HCT116 (cell line): ENCODE results near the gene KRT79. TPM values are rescaled to one million over a fixed set of nuclear protein-coding genes. Genes with fewer than 3 reads are reported as not detected.

Experiments
- ATAC-seq: fragments of 200-7000 bp; cut with Tn5 transposase; 2 replicates; pipeline ENCODE4 v1.9.1; 2020; ENCODE audit warnings: mild to moderate bottlenecking, moderate library complexity
- BruUV-seq: library from RNA; stranded (reverse); fragments of 400-500 nt; replicated peaks from 2 replicates; lab custom pipeline; 2021; lab: Mats Ljungman, UMichigan
- CTCF ChIA-PET: fragments of 300-600 bp; sonication (Branson Sonifier 250); formaldehyde crosslinking; loops from one replicate; lab custom pipeline; 2021; ENCODE audit warnings: antibody characterized with exemption; lab: Charles Lee
- POLR2A ChIA-PET: fragments of 300-600, 350-600 bp; sonication (Branson Sonifier 250); formaldehyde crosslinking; loops from one replicate; lab custom pipeline; 2021; ENCODE audit warnings: antibody characterized with exemption; lab: Charles Lee
- RAD21 ChIA-PET, 2 experiments: fragments of 300-600 bp; sonication (Branson Sonifier 250); formaldehyde crosslinking; loops; one replicate each; lab custom pipeline; 2023; ENCODE audit warnings: low total read pairs in 2 of 2; ENCODE audit not compliant: uncharacterized antibody in 2 of 2, unreplicated experiment in 2 of 2, low non-redundant PET in 1 of 2; lab: Charles Lee
- DNase-seq: peaks from one replicate; pipeline ENCODE4 v3.0.0-alpha.2; 2010; ENCODE audit warnings: low read depth, low spot score
- H2AFZ ChIP-seq: fragments of 200-600 bp; shearing (Covaris generic), sonication (generic); 2 replicates; pipeline ENCODE4 v1.6.1; 2017; ENCODE audit warnings: low read depth, mixed run types, mixed read lengths, antibody characterized with exemption, low read length; ENCODE audit not compliant: poor library complexity, severe bottlenecking
- H3K27ac ChIP-seq: 2 replicates; pipeline ENCODE4 v1.5.1; 2012; ENCODE audit warnings: low read depth, low read length
- H3K27me3 ChIP-seq: fragments of 200-600 bp; sonication (generic); 2 replicates; pipeline ENCODE4 v1.6.1; 2016; ENCODE audit warnings: mixed run types, low read length, mixed read lengths; ENCODE audit not compliant: insufficient read depth
- H3K36me3 ChIP-seq, 2 experiments: fragments of 200-500 bp in 1 of 2; fragments of 200-600 bp in 1 of 2; sonication (Bioruptor generic) in 1 of 2; sonication (generic) in 1 of 2; 2 replicates each; pipeline versions ENCODE4 v1.5.1 to v1.6.1; 2014 to 2016; ENCODE audit warnings: low read length in 2 of 2, inconsistent platforms in 1 of 2, mixed read lengths in 1 of 2, mixed run types in 1 of 2; ENCODE audit not compliant: insufficient read depth in 2 of 2, control insufficient read depth in 1 of 2
- H3K4me1 ChIP-seq, 2 experiments: fragments of 200-600 bp in 1 of 2; sonication (generic) in 1 of 2; 2 replicates each; pipeline versions ENCODE4 v1.5.1 to v1.6.1; 2012 to 2017; ENCODE audit warnings: low read length in 2 of 2, inconsistent platforms in 1 of 2, mild to moderate bottlenecking in 1 of 2, mixed read lengths in 1 of 2, mixed run types in 1 of 2, moderate library complexity in 1 of 2; ENCODE audit not compliant: insufficient read depth in 2 of 2, control insufficient read depth in 1 of 2
- H3K4me2 ChIP-seq: fragments of 200-600 bp; sonication (generic); 2 replicates; pipeline ENCODE4 v1.6.1; 2017; ENCODE audit warnings: mixed run types, low read length, mixed read lengths
- H3K4me3 ChIP-seq, 2 experiments: fragments of 200-600 bp in 1 of 2; sonication (generic) in 1 of 2; replicated peaks in 1 of 2; 2 replicates each; pipeline ENCODE4 v1.5.1; 2011 to 2016; ENCODE audit warnings: low read length in 2 of 2, control low read depth in 1 of 2, low read depth in 1 of 2, mild to moderate bottlenecking in 1 of 2, mixed read lengths in 1 of 2, mixed run types in 1 of 2
- H3K79me2 ChIP-seq: fragments of 200-600 bp; sonication (generic); 2 replicates; pipeline ENCODE4 v1.6.1; 2017; ENCODE audit warnings: mild to moderate bottlenecking, mixed run types, low read length, moderate library complexity, mixed read lengths; ENCODE audit not compliant: insufficient read depth
- H3K9ac ChIP-seq: fragments of 200-600 bp; sonication (generic); 2 replicates; pipeline ENCODE4 v1.6.1; 2016; ENCODE audit warnings: low read length, mixed read lengths
- H3K9me2 ChIP-seq: fragments of 200-600 bp; sonication (generic), shearing (Covaris generic); 2 replicates; pipeline ENCODE4 v1.6.1; 2017; ENCODE audit warnings: mixed run types, mild to moderate bottlenecking, moderate library complexity; ENCODE audit not compliant: insufficient read depth
- H3K9me3 ChIP-seq, 2 experiments: fragments of 200-500 bp in 1 of 2; fragments of 200-600 bp in 1 of 2; sonication (Bioruptor generic) in 1 of 2; sonication (generic) in 1 of 2; 2 replicates each; pipeline ENCODE4 v1.6.1; 2014 to 2017; ENCODE audit warnings: low read length in 2 of 2, mixed read lengths in 2 of 2, inconsistent platforms in 1 of 2, low read depth in 1 of 2, mild to moderate bottlenecking in 1 of 2, mixed run types in 1 of 2, moderate library complexity in 1 of 2; ENCODE audit not compliant: control insufficient read depth in 1 of 2, insufficient read depth in 1 of 2
- H4K20me1 ChIP-seq: fragments of 200-600 bp; sonication (generic), shearing (Covaris generic); 2 replicates; pipeline ENCODE4 v1.6.1; 2017; ENCODE audit warnings: mixed run types, mild to moderate bottlenecking, moderate library complexity; ENCODE audit not compliant: insufficient read depth
- ATF3 ChIP-seq: IDR thresholded peaks from 2 replicates; pipeline ENCODE4 v1.6.1; 2012
- CBX3 ChIP-seq: IDR thresholded peaks from 2 replicates; pipeline ENCODE4 v1.6.1; 2012; ENCODE audit warnings: low read depth
- CTCF ChIP-seq, 3 experiments: fragments of 200-600 bp in 1 of 3; sonication (generic) in 1 of 3; IDR thresholded peaks in 2 of 3; conservative IDR thresholded peaks in 1 of 3; 2 replicates each; pipeline ENCODE4 v1.5.1; 2012 to 2017; ENCODE audit warnings: low read depth in 2 of 3, low read length in 2 of 3, antibody characterized with exemption in 1 of 3, borderline replicate concordance in 1 of 3, control low read depth in 1 of 3, mild to moderate bottlenecking in 1 of 3, mixed read lengths in 1 of 3, mixed run types in 1 of 3, moderate library complexity in 1 of 3; ENCODE audit not compliant: insufficient read depth in 1 of 3
- EGR1 ChIP-seq: IDR thresholded peaks from 2 replicates; pipeline ENCODE4 v1.6.1; 2012; ENCODE audit warnings: low read depth
- ELF1 ChIP-seq: IDR thresholded peaks from 2 replicates; pipeline ENCODE4 v1.6.1; 2012; ENCODE audit warnings: low read depth, borderline replicate concordance
- EZH2 ChIP-seq: fragments of 200-600 bp; sonication (generic); IDR thresholded peaks from 2 replicates; pipeline ENCODE4 v1.6.1; 2017; ENCODE audit warnings: antibody characterized with exemption, mixed run types
- FOSL1 ChIP-seq: IDR thresholded peaks from 2 replicates; pipeline ENCODE4 v1.6.1; 2012; ENCODE audit warnings: low read depth
- POLR2A ChIP-seq: IDR thresholded peaks from 2 replicates; pipeline ENCODE4 v1.7.0; 2011; ENCODE audit warnings: borderline replicate concordance; ENCODE audit not compliant: insufficient read depth, insufficient read length; ENCODE audit errors: extremely low read depth
- RAD21 ChIP-seq: IDR thresholded peaks from 2 replicates; pipeline ENCODE4 v1.6.1; 2012; ENCODE audit warnings: low read depth, mild to moderate bottlenecking
- SP1 ChIP-seq: IDR thresholded peaks from 2 replicates; pipeline ENCODE4 v1.6.1; 2012; ENCODE audit warnings: low read depth
- SRF ChIP-seq: IDR thresholded peaks from 2 replicates; pipeline ENCODE4 v1.6.1; 2012; ENCODE audit warnings: low read depth
- TCF7L2 ChIP-seq: IDR thresholded peaks from 2 replicates; pipeline ENCODE4 v1.7.0; 2011; ENCODE audit warnings: borderline replicate concordance, inconsistent platforms; ENCODE audit not compliant: insufficient read depth, insufficient read length; ENCODE audit errors: extremely low read depth
- YY1 ChIP-seq: IDR thresholded peaks from 2 replicates; pipeline ENCODE4 v1.6.1; 2011; ENCODE audit warnings: low read length, low read depth, moderate library complexity, mild to moderate bottlenecking; ENCODE audit not compliant: insufficient replicate concordance; ENCODE audit errors: extremely low read depth
- intact Hi-C: fragments of 100-400 bp; cut with micrococcal nuclease; formaldehyde crosslinking; loops from 2 replicates; pipeline ENCODE4 v1.10.0; 2022
- total RNA-seq: library from RNA; stranded (reverse); gene quantifications from one replicate; pipeline ENCODE4 v1.2.1, GENCODE V29; 2021; ENCODE audit not compliant: unreplicated experiment
- TF ChIP-seq, protein P1 (sequence below): IDR thresholded peaks from 2 replicates; pipeline ENCODE4 v1.6.1; 2011; ENCODE audit warnings: mild to moderate bottlenecking, low read length, moderate library complexity; ENCODE audit not compliant: insufficient replicate concordance; ENCODE audit errors: extremely low read depth

The KRT79 gene
- total RNA-seq, 1 experiment from 2014 or later, result not detected

GRCh38 chr12:52799505-52800211 is 34.5 kb downstream of the KRT79 start:
- CTCF ChIA-PET, result no interaction called here
- ATAC-seq (peak; percentile 39), DNase-seq (no peak)
- 0 out of 2 replicates have a peak, but pooled peaks have one; percentile 3 for TF ChIP-seq CBX3
- no peak for TF ChIP-seq EZH2
- intact Hi-C loops, result no loop called here
- Histone ChIP-seq H3K4me2 (peak overlapping the region; percentile 37), H3K4me1 (peaks cover 8 to 36% of the 10 kb centered on the region in 2 experiments; a peak in 3 of 4 replicates), H2AFZ (peak overlapping the region; percentile 28), H3K36me3 (no peaks in the 10 kb centered on the region), H3K9me3 (no peaks in the 10 kb centered on the region), H3K4me3 (no peak overlapping the region), H3K9me2 (no peaks in the 10 kb centered on the region), H3K9ac (no peak overlapping the region), H3K79me2 (no peaks in the 10 kb centered on the region), H3K27me3 (no peaks in the 10 kb centered on the region), H4K20me1 (no peaks in the 10 kb centered on the region), H3K27ac (no peak overlapping the region)
- RAD21 ChIA-PET, result no interaction called here
- POLR2A ChIA-PET, result no interaction called here
- no TSS peak for BruUV-seq

- ChIA-PET CTCF (no interaction called here), RAD21 (no interaction called here), POLR2A (no interaction called here)
- H4K20me1 ChIP-seq, result no peaks in the 10 kb centered on the region
- H3K9me3 ChIP-seq, result no peaks in the 10 kb centered on the region
- peak overlapping the region; percentile 28 for H2AFZ ChIP-seq
- H3K27ac ChIP-seq, result no peak overlapping the region
- no peak overlapping the region for H3K4me3 ChIP-seq
- no peaks in the 10 kb centered on the region for H3K79me2 ChIP-seq
- peak overlapping the region; percentile 37 for H3K4me2 ChIP-seq
- H3K9me2 ChIP-seq, result no peaks in the 10 kb centered on the region
- intact Hi-C loops, result no loop called here
- ATAC-seq (peak; percentile 87), DNase-seq (peak; percentile 31)
- no peaks in the 10 kb centered on the region for H3K36me3 ChIP-seq
- H3K9ac ChIP-seq, result no peak overlapping the region
- no peaks in the 10 kb centered on the region for H3K27me3 ChIP-seq
- no TSS peak for BruUV-seq
- peaks cover 8 to 42% of the 10 kb centered on the region in 2 experiments; a peak in 3 of 4 replicates for H3K4me1 ChIP-seq
- TF ChIP-seq ELF1 (no peak), SRF (no peak), EGR1 (no peak), TCF7L2 (no peak), FOSL1 (peak; percentile 77; the same call in 1 of the 2 replicates), RAD21 (no peak), YY1 (no peak), SP1 (0 out of 2 replicates have a peak, but pooled peaks have one; percentile 4), POLR2A (no peak), CTCF (IDR thresholded peaks at IDR 0.05 in 2 of 3, conservative IDR thresholded peaks at IDR 0.05 in 1 of 3; ENCODE audit: borderline replicate concordance in 1 of 3, insufficient read depth in 1 of 3, low read depth in 2 of 3, low read length in 2 of 3) (no peak), ATF3 (no peak)
- TF ChIP-seq, protein P1, sequence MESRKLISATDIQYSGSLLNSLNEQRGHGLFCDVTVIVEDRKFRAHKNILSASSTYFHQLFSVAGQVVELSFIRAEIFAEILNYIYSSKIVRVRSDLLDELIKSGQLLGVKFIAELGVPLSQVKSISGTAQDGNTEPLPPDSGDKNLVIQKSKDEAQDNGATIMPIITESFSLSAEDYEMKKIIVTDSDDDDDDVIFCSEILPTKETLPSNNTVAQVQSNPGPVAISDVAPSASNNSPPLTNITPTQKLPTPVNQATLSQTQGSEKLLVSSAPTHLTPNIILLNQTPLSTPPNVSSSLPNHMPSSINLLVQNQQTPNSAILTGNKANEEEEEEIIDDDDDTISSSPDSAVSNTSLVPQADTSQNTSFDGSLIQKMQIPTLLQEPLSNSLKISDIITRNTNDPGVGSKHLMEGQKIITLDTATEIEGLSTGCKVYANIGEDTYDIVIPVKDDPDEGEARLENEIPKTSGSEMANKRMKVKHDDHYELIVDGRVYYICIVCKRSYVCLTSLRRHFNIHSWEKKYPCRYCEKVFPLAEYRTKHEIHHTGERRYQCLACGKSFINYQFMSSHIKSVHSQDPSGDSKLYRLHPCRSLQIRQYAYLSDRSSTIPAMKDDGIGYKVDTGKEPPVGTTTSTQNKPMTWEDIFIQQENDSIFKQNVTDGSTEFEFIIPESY, result no peak
Measured at GRCh38 chr12:52798671-52799504, 35.2 kb downstream of the KRT79 start.
